ENCODE data around the gene CDKN2AIPNL. TPM values are rescaled to one million over a fixed set of nuclear protein-coding genes. Genes with fewer than 3 reads are reported as not detected.

Gene CDKN2AIPNL
- total and polyA plus RNA-seq, 2 donors (not counting 3 experiments of a cell fraction or from before 2014, with no cell fraction given): 22.2 to 36.5 TPM

GRCh38 chr5:134396274-134396673, 15.4 kb downstream of the CDKN2AIPNL start:
- Histone ChIP-seq H3K9ac (replicated peaks; ENCODE audit: extremely low read depth, insufficient read depth, low read length) (no peak overlapping the region), H3K4me3 (replicated peaks in 1 of 3; ENCODE audit: insufficient read depth in 1 of 3, low read depth in 1 of 3, low read length in 3 of 3) (no peak overlapping the region), H3K36me3 (ENCODE audit: control insufficient read depth in 2 of 2, extremely low read depth in 1 of 2, insufficient read depth in 2 of 2, low read length in 2 of 2) (peaks cover 14 to 15% of the 10 kb centered on the region in 2 experiments), H3K79me2 (ENCODE audit: control insufficient read depth, insufficient read depth, low read length) (no peaks in the 10 kb centered on the region), H2AFZ (ENCODE audit: low read depth, low read length) (no peak overlapping the region), H3K27me3 (ENCODE audit: control insufficient read depth in 2 of 2, insufficient read depth in 2 of 2, low read length in 2 of 2) (no peaks in the 10 kb centered on the region), H3K4me2 (ENCODE audit: insufficient read depth, low read length) (no peak overlapping the region), H4K20me1 (replicated peaks; ENCODE audit: control insufficient read depth, extremely low read depth, insufficient read depth, low read length) (no peaks in the 10 kb centered on the region), H3K27ac (ENCODE audit: insufficient read depth, low read depth, low read length) (no peak overlapping the region), H3K9me1 (replicated peaks; ENCODE audit: control insufficient read depth, extremely low read depth, insufficient read depth, low read length) (no peaks in the 10 kb centered on the region), H3K9me3 (replicated peaks; ENCODE audit: control insufficient read depth, insufficient read depth, low read length) (no peaks in the 10 kb centered on the region), H3K4me1 (ENCODE audit: control insufficient read depth, extremely low read depth, insufficient read depth, low read length) (no peaks in the 10 kb centered on the region)
- ChIA-PET CTCF (interaction anchor here (1.2 to 1.4 kb wide), 2 partner anchors 15 to 128 kb away, joined by 3 to 4 read pairs; partner anchors contain the start of gene CDKN2AIPNL), POLR2A (no interaction called here)
- dilution Hi-C loops (cut with MboI; ENCODE audit: extremely low pct_ligation_motif_present, low sequenced_read_pairs) (no loop called here), intact Hi-C loops (cut with micrococcal nuclease) (no loop called here)
- FAIRE-seq (no peak), DNase-seq (ENCODE audit: low read depth, low spot score) (no peak)
- TF ChIP-seq POLR2A (IDR thresholded peaks at IDR 0.05; ENCODE audit: low read depth, low read length) (no peak), POLR2AphosphoS5 (IDR thresholded peaks at IDR 0.05; ENCODE audit: insufficient read depth, low read depth, low read length) (no peak), EZH2 (IDR thresholded peaks at IDR 0.05; ENCODE audit: borderline replicate concordance, low read depth, low read length, severe bottlenecking) (no peak), JUN (IDR thresholded peaks at IDR 0.05; ENCODE audit: borderline replicate concordance, insufficient read depth, insufficient read length, low read depth) (no peak), MAX (IDR thresholded peaks at IDR 0.05; ENCODE audit: insufficient read depth, insufficient read length) (no peak), FOS (IDR thresholded peaks at IDR 0.05; ENCODE audit: borderline replicate concordance, insufficient read depth, low read length) (no peak)
- TF ChIP-seq, protein P1, sequence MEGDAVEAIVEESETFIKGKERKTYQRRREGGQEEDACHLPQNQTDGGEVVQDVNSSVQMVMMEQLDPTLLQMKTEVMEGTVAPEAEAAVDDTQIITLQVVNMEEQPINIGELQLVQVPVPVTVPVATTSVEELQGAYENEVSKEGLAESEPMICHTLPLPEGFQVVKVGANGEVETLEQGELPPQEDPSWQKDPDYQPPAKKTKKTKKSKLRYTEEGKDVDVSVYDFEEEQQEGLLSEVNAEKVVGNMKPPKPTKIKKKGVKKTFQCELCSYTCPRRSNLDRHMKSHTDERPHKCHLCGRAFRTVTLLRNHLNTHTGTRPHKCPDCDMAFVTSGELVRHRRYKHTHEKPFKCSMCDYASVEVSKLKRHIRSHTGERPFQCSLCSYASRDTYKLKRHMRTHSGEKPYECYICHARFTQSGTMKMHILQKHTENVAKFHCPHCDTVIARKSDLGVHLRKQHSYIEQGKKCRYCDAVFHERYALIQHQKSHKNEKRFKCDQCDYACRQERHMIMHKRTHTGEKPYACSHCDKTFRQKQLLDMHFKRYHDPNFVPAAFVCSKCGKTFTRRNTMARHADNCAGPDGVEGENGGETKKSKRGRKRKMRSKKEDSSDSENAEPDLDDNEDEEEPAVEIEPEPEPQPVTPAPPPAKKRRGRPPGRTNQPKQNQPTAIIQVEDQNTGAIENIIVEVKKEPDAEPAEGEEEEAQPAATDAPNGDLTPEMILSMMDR (IDR thresholded peaks at IDR 0.05; ENCODE audit: extremely low read depth in 1 of 2, insufficient read depth in 1 of 2, low read depth in 1 of 2, low read length in 2 of 2): no peak
- BruUV-seq (replicated peaks): no TSS peak

Measured in endothelial cell of umbilical vein (primary cell).